Measurements from ENCODE around the gene NFKBIZ. TPM values are rescaled to one million over a fixed set of nuclear protein-coding genes. Genes with fewer than 3 reads are reported as not detected.
"Not testable (repeated sequence)": the region's sequence is repeated elsewhere in the genome, so short reads cannot be mapped to it uniquely, and the experiment has no call there.

NFKBIZ gene
- total and polyA plus RNA-seq, 4 experiments from 2014 or later: 7.3 to 79.5 (median 44.6) TPM

DNA sequence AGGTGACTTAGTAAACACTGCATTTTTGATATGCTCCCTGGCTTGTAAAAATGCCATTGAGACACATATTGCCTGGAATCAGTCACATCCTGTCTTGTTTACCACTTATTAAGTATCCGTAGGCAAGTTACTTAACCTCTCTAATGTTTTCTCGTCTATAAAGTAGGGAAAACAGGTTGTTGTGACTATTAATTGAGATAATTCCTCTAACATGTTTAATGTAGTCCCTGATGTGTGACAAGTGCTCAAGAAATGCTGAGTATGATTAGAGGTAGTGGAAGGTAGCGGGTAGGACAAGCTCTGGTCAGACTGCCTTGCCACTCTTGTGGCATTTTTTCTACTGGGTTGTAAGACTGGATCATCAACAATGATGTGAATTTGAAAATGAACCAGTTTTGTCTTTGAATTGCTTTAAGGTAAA lies 54.1 kb downstream of the NFKBIZ start:
- ChIA-PET CTCF (ENCODE audit: partially characterized antibody) (no interaction called here), POLR2A (ENCODE audit: partially characterized antibody) (no interaction called here)
- no peak overlapping the region for H3K4me3 Mint-ChIP-seq
- no peak for DNase-seq
- H3K27me3 Mint-ChIP-seq: no peaks in the 10 kb centered on the region
- no peaks in the 10 kb centered on the region for H3K36me3 Mint-ChIP-seq
- no peaks in the 10 kb centered on the region for H3K9me3 ChIP-seq (ENCODE audit: control insufficient read depth in 1 of 2, low read length in 2 of 2)
- H3K36me3 ChIP-seq (ENCODE audit: insufficient read depth, low read length): no peaks in the 10 kb centered on the region
- H3K27ac Mint-ChIP-seq: no peak overlapping the region
- intact Hi-C loops (cut with micrococcal nuclease): no loop called here
- H3K4me1 ChIP-seq (ENCODE audit: insufficient read depth, low read length): no peaks in the 10 kb centered on the region
- peaks cover 0 to 8% (median under 1%) of the 10 kb centered on the region in 8 donors for H3K9me3 Mint-ChIP-seq
- no peak overlapping the region for H3K4me3 ChIP-seq (ENCODE audit: low read length in 2 of 2)
- no peaks in the 10 kb centered on the region for H3K27me3 ChIP-seq (ENCODE audit: insufficient read depth, low read length)
- peaks cover 0 to 4% (median 0%) of the 10 kb centered on the region in 4 donors for H3K4me1 Mint-ChIP-seq
- no peak overlapping the region for H3K27ac ChIP-seq (ENCODE audit: low read depth, low read length)

DNA sequence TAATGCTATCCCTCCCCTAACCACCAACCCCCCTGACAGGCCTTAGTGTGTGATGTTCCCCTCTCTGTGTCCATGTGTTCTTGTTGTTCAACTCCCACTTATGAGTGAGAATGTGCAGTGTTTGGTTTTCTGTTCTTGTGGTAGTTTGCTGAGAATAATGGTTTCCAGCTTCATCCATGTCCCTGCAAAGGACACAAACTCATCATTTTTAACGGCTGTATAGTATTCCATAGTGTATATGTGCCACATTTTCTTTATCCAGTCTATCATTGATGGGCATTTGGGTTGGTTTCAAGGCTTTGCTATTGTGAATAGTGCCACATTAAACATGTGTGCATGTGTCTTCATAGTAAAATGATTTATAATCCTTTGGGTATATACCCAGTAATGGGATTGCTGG lies 56.3 kb downstream of the NFKBIZ start:
- CTCF ChIA-PET (ENCODE audit: partially characterized antibody); H3K36me3 ChIP-seq (ENCODE audit: insufficient read depth, low read length); H3K27ac Mint-ChIP-seq; H3K4me1 Mint-ChIP-seq; H3K36me3 Mint-ChIP-seq; H3K4me3 ChIP-seq (ENCODE audit: low read length in 2 of 2); H3K4me3 Mint-ChIP-seq; H3K4me1 ChIP-seq (ENCODE audit: insufficient read depth, low read length); H3K27me3 Mint-ChIP-seq; H3K27me3 ChIP-seq (ENCODE audit: insufficient read depth, low read length); DNase-seq; H3K27ac ChIP-seq (ENCODE audit: low read depth, low read length); H3K9me3 Mint-ChIP-seq; POLR2A ChIA-PET (ENCODE audit: partially characterized antibody); intact Hi-C loops (cut with micrococcal nuclease); H3K9me3 ChIP-seq (ENCODE audit: control insufficient read depth in 1 of 2, low read length in 2 of 2): not testable (repeated sequence)

Other genes with a start within 250 kb of the NFKBIZ start
- gene ZBTB11, start 172.4 kb upstream of the NFKBIZ start, total RNA-seq: 10 to 100 TPM; 48.9 to 50.8 TPM
- gene ZBTB11, start 172.4 kb upstream of the NFKBIZ start, polyA plus RNA-seq: 10 to 100 TPM in 1 of 2 donors, 1 to 10 TPM in 1; 8.9 to 13.8 TPM
- 1,000 to 10,000 TPM; 1,310 to 1,368 TPM for gene RPL24, start 162.8 kb upstream of the NFKBIZ start, total RNA-seq
- gene RPL24, start 162.8 kb upstream of the NFKBIZ start, polyA plus RNA-seq: 1,000 to 10,000 TPM in 1 of 2 donors, 100 to 1,000 TPM in 1; 834 to 1,038 TPM
- 10 to 100 TPM; 14.8 to 16.8 TPM for gene CEP97, start 124.9 kb upstream of the NFKBIZ start, total RNA-seq
- gene CEP97, start 124.9 kb upstream of the NFKBIZ start, polyA plus RNA-seq: 1 to 10 TPM; 3.7 to 5.1 TPM
- gene NXPE3, start 70.3 kb upstream of the NFKBIZ start, total RNA-seq: 10 to 100 TPM; 35.7 to 37.2 TPM
- gene NXPE3, start 70.3 kb upstream of the NFKBIZ start, polyA plus RNA-seq: 10 to 100 TPM; 36.2 to 50.0 TPM

Data from CD4-positive, alpha-beta memory T cell (primary cell).